ACHN (cell line): Measurements from ENCODE around the gene ARL3.
"Not testable (repeated sequence)": the region's sequence is repeated elsewhere in the genome, so short reads cannot be mapped to it uniquely, and the experiment has no call there.

ENCODE experiments used
- DNase-seq: peaks from one replicate; pipeline ENCODE4 v3.0.0-alpha.2; 2015
- in situ Hi-C: cut with HindIII; loops from 2 replicates; pipeline ENCODE4 v1.10.0; 2017; ENCODE audit warnings: low sequenced_read_pairs, low pct_ligation_motif_present, low pct_unique_long_range_greater_than_20kb

Gene ARL3, protein sequence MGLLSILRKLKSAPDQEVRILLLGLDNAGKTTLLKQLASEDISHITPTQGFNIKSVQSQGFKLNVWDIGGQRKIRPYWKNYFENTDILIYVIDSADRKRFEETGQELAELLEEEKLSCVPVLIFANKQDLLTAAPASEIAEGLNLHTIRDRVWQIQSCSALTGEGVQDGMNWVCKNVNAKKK

DNA sequence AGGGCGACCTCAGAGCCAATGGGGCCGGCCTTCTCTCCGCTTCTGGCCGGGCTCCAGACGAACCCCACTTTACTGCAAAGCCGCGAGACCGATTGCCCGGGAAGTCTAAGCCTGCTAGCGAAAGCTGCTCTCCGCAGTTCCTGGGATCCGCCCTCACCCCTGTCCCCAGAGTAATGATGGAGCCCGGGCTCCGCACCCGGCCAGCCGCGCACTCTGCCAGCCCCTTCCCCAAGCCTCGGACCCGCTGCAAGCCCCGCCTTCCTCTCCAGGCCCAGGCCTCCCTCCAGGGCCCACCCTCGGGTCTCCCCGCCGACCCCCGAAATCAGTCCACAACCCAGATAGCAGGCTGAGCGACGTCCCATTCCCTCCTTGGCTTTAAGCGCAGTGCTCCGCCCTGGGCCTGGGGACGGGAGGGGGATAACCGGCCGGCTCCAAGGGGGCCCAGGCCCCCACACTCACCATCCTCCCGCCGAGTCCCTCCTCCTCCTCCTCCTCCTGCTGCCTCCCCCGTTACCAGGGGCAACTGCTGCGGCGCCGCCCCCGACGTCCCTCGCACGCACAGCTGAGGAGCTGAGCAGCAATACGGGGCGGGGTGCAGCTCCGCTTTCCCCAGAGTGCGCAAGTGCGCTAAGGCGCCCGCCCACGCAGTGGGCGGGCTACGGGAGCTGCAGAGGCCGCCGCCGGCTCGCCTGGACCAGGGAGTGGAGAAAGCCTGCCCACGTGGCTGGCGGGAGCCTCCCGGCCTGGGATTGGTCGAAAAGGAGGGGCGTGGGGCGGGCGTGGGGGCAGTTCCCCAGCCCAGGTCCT is at the start of gene ARL3:
Gene ARL3, minus strand, starts transcription at position 584 of the 807 bp plus-strand sequence. Its CDS starts 122 bp downstream, at position 462.
- DNase-seq = peak; percentile 99
- in situ Hi-C loops = no loop called here

DNA sequence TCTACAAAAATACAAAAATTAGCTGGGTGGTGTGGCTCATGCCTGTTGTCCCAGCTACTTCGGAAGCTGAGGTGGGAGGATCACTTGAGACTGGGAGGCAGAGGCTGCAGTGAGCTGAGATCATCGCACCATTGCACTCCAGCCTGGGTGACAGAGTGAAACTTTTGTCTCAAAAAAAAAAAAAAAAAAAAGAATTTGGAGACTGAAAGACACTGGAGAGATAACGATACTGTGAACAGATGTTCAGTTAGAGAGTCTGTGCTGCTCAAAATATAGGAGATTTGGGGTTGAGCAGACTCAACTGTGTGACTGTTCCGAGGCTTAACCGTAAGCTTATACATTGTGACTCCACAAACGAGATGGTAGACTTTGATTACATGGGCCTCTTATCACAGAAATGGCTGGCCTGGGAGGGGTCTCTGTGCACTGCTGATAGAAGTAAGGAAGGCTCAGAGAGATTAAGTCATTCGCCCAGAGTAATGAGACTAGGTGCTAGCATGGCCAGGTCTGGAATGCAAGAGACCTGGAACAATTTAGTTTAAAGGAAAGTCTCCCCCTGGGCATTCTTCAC is 48.9 kb upstream of the ARL3 start:
- in situ Hi-C loops = no loop called here

DNA sequence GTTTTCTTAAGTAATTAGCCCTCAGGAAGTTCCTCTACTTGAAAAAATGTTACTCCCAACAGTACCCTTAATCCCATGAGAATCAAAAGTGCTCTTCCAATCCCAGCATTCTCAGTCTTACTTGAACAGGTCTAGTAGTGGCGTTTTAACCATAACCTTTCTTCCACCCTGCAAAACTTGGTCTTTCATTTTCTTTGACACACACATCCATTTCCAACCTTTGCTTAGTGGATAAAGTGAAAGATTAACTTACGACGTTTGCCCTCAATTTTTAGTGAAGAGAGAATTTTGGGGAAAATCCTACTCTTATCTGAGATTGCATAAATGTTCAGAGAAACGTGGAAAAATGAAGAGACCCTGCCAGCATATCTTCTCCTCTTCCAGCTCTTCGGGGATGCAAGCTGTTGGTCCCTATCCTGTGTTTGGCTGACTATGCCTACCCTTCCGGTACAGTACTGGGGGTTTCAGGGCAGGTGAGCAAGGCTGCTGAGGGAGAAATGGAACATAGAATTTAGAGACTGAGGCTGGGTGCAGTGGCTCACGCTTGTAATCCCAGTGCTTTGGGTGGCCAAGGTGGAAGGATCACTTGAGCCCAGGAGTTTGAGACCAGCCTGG is 48.3 kb upstream of the ARL3 start:
- in situ Hi-C loops = no loop called here
- DNase-seq = no peak

More for the DNA sequence above, 48.9 kb upstream of the ARL3 start:
- no peak for DNase-seq

DNA sequence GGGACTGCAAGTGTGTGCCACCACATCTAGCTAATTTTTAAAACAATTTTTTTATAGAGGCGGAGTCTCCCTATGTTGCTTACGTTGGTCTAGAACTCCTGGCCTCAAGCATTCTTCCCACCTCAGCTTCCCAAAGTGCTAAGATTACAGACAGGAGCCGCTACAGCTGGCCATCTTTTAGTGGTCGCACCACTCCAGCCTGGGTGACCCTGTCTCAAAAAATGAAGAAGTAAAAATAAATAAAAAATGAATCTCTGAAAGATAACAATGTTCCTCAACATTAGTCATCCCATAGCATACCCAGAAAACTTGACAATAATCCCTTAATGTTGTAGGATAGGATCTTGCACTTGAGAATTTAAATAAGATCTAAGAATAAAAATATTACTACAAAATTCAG is 47.8 kb upstream of the ARL3 start:
- in situ Hi-C loops = no loop called here

DNA sequence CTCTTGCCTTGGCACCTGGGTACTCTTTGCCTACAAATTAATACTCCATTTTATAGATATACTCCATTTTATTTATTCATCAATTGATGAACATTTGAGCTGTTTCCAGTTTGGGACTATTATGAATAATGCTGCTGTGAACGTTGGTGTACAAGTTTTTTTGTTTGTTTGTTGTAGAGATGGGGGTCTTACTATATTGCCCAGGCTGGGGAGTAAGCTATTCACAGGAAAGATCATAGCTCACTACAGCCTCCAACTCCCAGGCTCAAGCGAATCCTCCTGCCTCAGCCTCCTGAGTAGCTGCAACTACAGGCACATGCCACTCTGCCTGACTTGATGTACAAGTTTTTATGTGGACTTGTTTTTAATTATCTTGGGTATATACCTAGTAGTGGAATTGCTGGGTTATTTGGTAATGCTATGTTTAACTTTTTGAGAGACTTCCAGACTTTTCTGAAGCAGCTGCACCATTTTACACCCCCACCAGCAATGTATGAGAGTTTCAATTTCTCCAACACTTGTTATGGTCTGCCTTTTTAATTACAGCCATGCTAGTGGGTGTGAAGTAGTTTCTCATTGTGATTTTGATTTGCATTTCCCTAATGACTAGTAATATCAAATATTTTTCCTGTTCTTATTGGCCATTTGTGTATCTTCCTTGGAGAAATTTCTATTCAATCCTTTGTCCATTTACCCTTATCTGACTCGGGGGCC is 45.5 kb upstream of the ARL3 start:
- DNase-seq = no peak
- in situ Hi-C loops = no loop called here

More for the DNA sequence above, 47.8 kb upstream of the ARL3 start:
- no peak for DNase-seq

DNA sequence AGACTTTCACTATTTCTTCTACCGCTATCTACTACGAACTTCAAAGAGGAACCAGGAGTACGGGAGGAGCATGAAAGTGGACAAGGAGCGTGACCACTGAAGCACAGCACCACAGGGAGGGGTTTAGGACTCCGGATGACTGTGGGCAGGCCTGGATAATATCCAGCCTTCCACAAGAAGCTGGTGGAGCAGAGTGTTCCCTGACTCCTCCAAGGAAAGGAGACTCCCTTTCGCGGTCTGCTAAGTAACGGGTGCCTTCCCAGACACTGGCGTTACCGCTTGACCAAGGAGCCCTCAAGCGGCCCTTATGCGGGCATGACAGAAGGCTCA is 44.7 kb upstream of the ARL3 start:
- peak; percentile 33 for DNase-seq
- in situ Hi-C loops = not testable (repeated sequence)

DNA sequence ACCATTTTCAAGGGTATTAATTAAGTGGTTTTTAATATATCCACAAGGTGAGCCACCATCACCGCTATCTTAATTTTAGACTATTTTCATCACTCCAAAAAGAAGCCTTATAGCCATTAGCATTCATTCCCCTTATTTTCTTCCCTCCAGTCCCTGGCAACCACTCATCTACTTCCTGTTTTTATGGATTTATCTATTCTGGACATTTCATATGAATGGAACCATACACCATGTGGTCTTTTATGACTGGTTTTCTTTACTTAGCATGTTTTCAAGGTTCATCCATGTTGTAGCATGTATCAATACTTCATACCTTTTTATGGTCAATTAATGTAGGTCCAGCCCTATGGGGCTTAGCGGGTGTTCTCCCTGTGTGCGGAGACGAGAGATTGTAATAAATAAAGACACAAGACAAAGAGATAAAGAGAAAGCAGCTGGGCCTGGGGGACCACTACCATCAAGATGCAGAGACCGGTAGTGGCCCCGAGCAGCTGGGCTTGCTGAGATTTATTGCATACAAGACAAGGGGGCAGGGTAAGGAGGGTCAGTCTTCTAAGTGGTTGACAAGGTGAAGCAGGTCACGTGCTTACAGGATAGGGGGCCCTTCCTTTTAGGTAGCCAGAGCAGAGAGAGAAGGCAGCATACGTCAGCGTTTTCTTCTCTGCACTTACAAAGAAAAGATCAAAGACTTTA is 44.2 kb upstream of the ARL3 start:
- in situ Hi-C loops = no loop called here
- DNase-seq = peak; percentile 16

DNA sequence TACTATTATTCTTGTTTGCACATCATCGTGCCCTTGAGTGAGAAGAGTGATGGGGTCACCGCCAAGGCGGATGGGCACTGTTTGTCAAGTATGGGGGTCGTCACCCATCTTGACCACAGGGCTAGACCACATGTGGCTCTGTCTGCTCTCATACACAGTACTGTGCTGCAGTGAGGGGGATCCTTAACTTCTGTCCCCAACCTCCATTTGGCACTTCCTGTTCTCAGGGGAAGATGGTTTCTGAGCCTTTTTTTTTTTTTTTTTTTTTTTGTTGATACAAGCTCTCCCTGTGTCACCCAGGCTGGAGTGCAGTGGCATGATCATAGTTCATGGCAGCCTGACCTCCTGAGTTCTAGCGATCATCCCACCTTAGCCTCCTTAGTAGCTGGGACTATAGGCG is 43.1 kb upstream of the ARL3 start:
- in situ Hi-C loops = no loop called here
- no peak for DNase-seq

DNA sequence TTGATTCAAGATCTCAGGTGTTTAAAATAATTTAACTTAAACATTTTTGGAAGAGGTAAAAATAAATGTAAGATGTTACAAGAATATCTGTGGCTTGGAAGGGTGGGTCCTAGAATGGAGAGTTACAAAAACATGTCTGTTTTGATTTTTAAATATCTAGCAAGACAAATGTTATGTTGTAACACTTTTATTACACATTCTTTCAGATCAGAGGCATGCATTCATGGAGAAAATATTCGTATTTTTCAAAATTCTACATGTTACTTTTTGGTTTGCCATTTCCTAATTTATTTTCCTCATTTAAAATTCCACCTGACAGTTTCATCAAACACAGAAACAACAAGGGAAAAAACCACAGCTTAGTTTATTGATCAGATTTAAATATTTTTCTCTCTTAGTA is 39.5 kb upstream of the ARL3 start:
- in situ Hi-C loops = no loop called here
- DNase-seq = no peak

DNA sequence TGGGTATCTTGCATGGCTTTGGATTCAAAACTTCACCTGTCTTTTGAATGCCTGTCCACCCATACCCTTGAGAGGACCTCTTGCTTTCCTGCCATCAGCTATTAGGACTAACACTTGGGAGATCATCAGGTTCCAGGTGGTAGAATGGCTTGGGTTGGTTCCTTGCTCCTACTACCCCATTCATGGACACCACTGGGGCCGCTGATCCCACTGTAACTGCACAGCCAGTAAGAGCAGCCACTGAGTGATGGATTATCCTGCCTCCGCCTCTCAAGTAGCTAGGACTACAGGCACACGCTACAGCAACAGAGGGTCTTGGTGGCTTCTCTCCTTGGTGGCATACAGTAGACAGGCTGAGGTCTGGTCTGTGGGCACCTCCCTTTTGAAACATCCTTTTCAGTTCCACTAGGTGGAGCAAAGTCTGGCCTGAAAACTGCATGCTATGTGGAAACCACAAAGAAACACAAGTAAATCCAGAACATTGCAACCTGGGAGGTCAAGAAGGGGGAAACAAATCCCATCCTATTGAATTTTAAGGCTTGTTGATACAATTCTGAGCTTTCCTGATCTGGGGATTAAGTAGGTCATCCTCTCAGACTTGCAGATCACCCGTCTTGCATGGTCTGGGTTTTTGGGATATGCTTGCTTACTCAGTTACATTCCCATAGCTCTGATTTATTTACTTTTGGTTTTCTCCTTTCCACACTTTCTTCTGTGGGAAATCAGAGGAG is 38.9 kb upstream of the ARL3 start:
- DNase-seq = peak; percentile 50
- in situ Hi-C loops = no loop called here

DNA sequence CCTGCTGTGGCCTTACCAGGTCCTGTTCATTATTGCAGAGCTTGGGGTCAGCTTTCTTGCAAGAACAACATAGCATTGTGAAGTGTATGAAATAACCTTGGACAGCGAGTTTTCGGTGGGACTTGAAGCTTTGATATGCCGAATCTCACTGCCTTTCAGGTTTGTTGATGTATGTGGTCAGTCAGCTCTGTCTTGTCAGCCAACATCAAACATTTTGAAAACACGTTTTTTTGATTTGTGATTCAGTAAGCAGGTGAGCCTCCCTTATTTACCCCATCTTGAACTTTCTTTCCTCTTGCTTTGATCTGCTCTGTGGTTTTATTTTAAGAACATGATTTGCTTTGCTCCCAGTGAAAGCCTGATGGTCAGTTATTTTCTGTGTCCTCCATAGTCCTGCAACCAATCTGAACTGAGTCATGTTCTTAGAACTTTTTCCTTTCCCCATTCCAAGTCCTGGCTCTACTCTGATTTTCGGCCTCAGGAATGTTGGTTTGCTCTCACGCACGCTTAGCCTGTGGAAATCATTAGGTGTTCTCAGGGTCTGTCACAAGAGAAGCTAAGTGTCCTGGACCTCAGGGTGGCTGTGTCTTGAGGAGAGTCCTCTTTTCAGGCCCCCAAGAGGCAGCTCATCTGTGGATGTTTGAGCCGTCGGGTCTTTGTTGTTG is 38.2 kb upstream of the ARL3 start:
- DNase-seq = no peak
- in situ Hi-C loops = no loop called here

DNA sequence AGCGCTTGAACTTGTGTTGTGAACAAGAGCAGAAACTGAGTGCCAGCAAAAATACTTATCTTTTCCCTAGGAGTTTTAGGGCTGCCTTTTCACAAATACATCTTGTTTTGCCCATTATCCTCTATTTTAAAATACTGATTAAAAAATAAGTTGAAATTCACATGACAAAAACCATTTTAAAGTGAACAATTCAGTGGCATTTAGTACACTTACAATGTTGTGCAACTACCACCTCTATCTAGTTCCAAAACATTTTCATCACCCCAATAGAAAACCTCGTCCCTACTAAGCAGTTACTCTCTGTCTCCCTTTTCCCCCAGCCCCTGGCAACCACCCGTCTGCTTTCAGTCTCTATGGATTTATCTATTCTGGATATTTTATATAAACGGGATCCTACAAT is 31.0 kb upstream of the ARL3 start:
- DNase-seq = no peak
- in situ Hi-C loops = no loop called here

DNA sequence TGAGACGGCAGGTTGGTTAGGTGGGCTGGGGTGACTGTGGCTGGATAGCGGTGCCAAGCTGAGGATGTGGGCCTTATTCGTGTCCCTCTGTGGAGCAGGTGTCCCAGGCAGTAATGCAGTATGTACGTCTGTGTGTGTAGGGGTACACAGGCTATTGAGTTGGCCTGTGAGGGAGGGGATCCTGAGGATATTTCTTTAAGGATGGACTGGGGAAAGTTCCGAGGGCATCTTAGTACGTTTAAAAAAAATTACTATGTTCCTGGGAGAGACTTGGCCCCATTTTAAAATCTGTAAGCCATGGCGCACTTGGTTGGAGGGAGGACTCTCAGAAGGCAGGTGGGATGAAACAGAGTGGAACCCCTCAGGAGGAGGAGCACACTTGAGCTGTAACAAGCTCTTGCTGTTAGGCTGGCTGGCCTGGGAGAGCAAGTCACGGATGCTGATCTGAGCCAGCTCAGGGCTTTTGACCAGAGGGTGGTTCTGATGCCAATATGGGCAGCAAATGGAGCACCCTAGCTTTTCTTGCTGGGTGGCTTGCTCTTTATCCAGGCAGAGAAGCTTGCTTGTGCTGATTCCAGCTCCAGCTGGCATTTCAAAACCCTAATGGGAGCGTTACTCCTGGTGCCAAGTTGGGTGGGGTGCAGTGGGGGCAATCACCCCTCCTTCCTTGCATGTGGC is 30.3 kb upstream of the ARL3 start:
- in situ Hi-C loops = no loop called here
- peak; percentile 52 for DNase-seq

DNA sequence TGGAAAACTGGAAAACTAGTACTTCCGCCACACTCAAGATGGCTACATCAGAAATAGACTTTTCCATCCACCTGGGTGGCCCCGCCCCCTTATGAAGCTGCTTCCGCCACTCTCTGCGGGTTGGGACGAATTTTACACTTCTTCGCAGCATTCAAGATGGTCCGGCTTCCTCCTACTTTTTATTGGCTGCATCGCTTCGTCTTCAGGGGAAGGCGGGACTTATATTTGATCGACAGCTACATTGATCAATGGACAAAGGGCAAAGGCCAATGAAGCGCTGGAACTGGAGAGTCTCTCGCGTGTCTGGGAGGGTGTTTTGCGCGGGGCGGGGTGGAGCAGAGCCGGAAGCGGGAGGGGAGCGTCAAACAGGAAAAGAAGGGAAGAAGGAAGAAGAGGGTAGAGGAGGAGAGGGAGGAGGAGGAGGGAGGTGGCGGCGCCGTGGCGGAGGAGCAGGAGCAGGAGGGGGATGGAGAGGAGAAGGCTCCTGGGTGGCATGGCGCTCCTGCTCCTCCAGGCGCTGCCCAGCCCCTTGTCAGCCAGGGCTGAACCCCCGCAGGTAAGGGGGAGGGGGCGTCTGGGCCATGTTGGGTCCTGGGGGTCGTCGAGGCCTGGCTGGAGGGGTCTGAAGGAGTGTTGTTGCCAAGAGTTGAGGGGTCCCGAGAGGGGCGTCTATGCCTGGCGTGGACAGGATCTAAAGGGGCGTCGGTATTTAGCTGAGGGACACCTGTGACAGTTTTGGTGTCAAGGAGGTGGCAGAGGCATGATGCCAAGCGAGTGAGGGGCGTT is 29.6 kb upstream of the ARL3 start, which contains the start of gene WBP1L:
Gene WBP1L, plus strand, starts transcription at position 361 of the 786 bp plus-strand sequence. Its CDS starts 106 bp downstream, at position 467.
- peak; percentile 100 for DNase-seq
- in situ Hi-C loops = no loop called here

DNA sequence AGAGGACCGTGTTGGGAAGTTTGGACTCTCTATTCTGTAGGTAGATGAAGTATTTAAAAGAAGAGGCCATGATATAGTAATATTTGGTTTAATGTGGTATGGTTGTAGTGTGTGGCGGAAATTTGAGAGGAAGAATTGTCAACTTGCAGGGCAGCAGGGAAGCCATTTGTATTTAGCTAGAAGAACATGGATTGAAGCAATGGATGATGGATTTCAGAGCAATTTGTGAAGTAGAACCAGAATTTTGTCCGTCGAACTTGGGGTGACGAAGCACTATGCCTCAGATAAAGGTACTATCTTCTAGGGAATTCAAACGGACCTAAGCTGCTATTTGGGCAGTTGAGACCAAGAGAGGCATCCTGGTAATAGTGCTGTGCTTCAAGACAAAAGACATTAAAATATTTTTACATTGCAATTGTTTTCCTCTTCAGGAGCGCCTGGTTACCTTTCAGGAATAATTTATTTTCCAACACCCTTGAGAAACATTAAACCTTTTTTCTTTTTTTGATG is 28.9 kb upstream of the ARL3 start:
- in situ Hi-C loops = no loop called here

DNA sequence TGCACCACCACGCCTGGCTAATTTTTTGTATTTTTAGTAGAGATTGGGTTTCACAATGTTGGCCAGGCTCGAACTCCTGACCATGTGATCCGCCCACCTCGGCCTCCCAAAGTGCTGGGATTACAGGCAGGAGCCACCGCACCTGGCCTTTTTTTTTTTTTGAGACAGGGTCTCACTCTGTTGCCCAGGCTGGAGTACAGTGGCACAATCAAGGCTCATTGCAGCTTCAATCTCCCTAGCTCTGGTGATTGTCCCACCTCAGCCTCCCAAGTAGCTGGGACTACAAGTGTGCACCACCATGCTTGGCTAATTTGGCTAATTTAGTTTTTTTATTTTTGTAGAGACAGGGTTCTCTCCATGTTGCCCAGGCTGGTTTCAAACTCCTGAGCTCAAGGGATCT is 28.1 kb upstream of the ARL3 start:
- in situ Hi-C loops, DNase-seq: not testable (repeated sequence)

More for the DNA sequence above, 28.9 kb upstream of the ARL3 start:
- DNase-seq = no peak
